Neutrophil (primary cell): Measurements from ENCODE around the gene FHAD1.

Experiments used
- H3K27ac ChIP-seq: fragments of 200-600 bp; sonication (generic); 2 replicates; pipeline ENCODE4 v1.5.1; 2016; ENCODE audit warnings: mild to moderate bottlenecking, moderate library complexity
- H3K27me3 ChIP-seq: fragments of 200-600 bp; sonication (generic); 2 replicates; pipeline ENCODE4 v1.6.0; 2016; ENCODE audit warnings: mild to moderate bottlenecking
- H3K36me3 ChIP-seq: fragments of 200-600 bp; sonication (generic); 2 replicates; pipeline ENCODE4 v1.5.1; 2017
- H3K4me1 ChIP-seq, 2 experiments: fragments of 200-600 bp in 1 of 2; sonication (generic) in 1 of 2; 1 replicate in 1 of 2; 2 replicates in 1 of 2; pipeline versions ENCODE4 v1.5.1 to v1.6.1; 2013 to 2016; ENCODE audit warnings: low read depth in 1 of 2, low read length in 1 of 2, mild to moderate bottlenecking in 1 of 2, moderate library complexity in 1 of 2; ENCODE audit not compliant: control insufficient read depth in 1 of 2, insufficient read depth in 1 of 2
- H3K4me3 ChIP-seq, 2 experiments: fragments of 200-600 bp in 1 of 2; sonication (generic) in 1 of 2; 1 replicate in 1 of 2; 2 replicates in 1 of 2; pipeline ENCODE4 v1.5.1; 2013 to 2016; ENCODE audit warnings: low read depth in 1 of 2, low read length in 1 of 2, mild to moderate bottlenecking in 1 of 2, moderate library complexity in 1 of 2
- H3K9me3 ChIP-seq: fragments of 200-600 bp; sonication (generic); 2 replicates; pipeline ENCODE4 v1.5.1; 2016
- CTCF ChIP-seq: fragments of 200-600 bp; sonication (generic); IDR thresholded peaks from 2 replicates; pipeline ENCODE4 v1.5.1; 2016; ENCODE audit warnings: antibody characterized with exemption

FHAD1 gene

GRCh38 chr1:15210651-15211375 lies 36.2 kb upstream of the FHAD1 start:
- H3K27me3 ChIP-seq, result no peaks in the 10 kb centered on the region
- H3K4me1 ChIP-seq, result peaks cover 3 to 26% of the 10 kb centered on the region in 2 experiments
- TF ChIP-seq CTCF, result no peak
- no peaks in the 10 kb centered on the region for H3K36me3 ChIP-seq
- H3K9me3 ChIP-seq, result no peaks in the 10 kb centered on the region
- H3K4me3 ChIP-seq, result no peak overlapping the region
- H3K27ac ChIP-seq, result no peak overlapping the region

- H3K4me1 ChIP-seq, result peaks cover 3 to 26% of the 10 kb centered on the region in 2 experiments
- H3K27ac ChIP-seq, result no peak overlapping the region
- H3K4me3 ChIP-seq, result no peak overlapping the region
- H3K9me3 ChIP-seq, result no peaks in the 10 kb centered on the region
- no peaks in the 10 kb centered on the region for H3K27me3 ChIP-seq
- no peak for TF ChIP-seq CTCF
- no peaks in the 10 kb centered on the region for H3K36me3 ChIP-seq
Observed at GRCh38 chr1:15211424-15211823, 35.6 kb upstream of the FHAD1 start.

GRCh38 chr1:15212216-15212953 lies 34.6 kb upstream of the FHAD1 start:
- H3K9me3 ChIP-seq, result no peaks in the 10 kb centered on the region
- no peaks in the 10 kb centered on the region for H3K27me3 ChIP-seq
- H3K4me3 ChIP-seq, result no peak overlapping the region
- TF ChIP-seq CTCF, result no peak
- H3K36me3 ChIP-seq, result no peaks in the 10 kb centered on the region
- no peak overlapping the region for H3K27ac ChIP-seq
- H3K4me1 ChIP-seq, result peaks cover 3 to 26% of the 10 kb centered on the region in 2 experiments

- Histone ChIP-seq H3K27ac (no peak overlapping the region), H3K36me3 (no peaks in the 10 kb centered on the region), H3K27me3 (no peaks in the 10 kb centered on the region), H3K4me3 (no peak overlapping the region), H3K4me1 (peaks cover 3 to 26% of the 10 kb centered on the region in 2 experiments), H3K9me3 (no peaks in the 10 kb centered on the region)
- TF ChIP-seq CTCF, result no peak
Observed at GRCh38 chr1:15212954-15213291, 34.1 kb upstream of the FHAD1 start.

- Histone ChIP-seq H3K4me1 (peaks cover 3 to 26% of the 10 kb centered on the region in 2 experiments), H3K27me3 (no peaks in the 10 kb centered on the region), H3K27ac (no peak overlapping the region), H3K9me3 (no peaks in the 10 kb centered on the region), H3K36me3 (no peaks in the 10 kb centered on the region), H3K4me3 (no peak overlapping the region)
- no peak for TF ChIP-seq CTCF
Observed at GRCh38 chr1:15213341-15213821, 33.6 kb upstream of the FHAD1 start.
